Thymus (tissue), 11 donors: ENCODE data around the gene GRIA4. TPM values are rescaled to one million over a fixed set of nuclear protein-coding genes. Genes with fewer than 3 reads are reported as not detected.
"Not testable (repeated sequence)": the region's sequence is repeated elsewhere in the genome, so short reads cannot be mapped to it uniquely, and the experiment has no call there.

Experiments used
- DNase-seq, 9 donors: peaks; one replicate each; pipeline ENCODE4 v3.0.0-alpha.2; 2013; ENCODE audit warnings: low spot score in 9 of 9, low read depth in 6 of 9, missing footprints in 1 of 9
- H3K27ac ChIP-seq, 2 donors: one replicate each; pipeline ENCODE4 v1.5.1; 2013; ENCODE audit warnings: control low read depth in 1 of 2, low read depth in 1 of 2, low read length in 1 of 2, mild to moderate bottlenecking in 1 of 2, moderate library complexity in 1 of 2
- H3K27me3 ChIP-seq, 2 donors: one replicate each; pipeline ENCODE4 v1.5.1; 2013; ENCODE audit warnings: low read length in 1 of 2; ENCODE audit not compliant: control insufficient read depth in 2 of 2, insufficient read depth in 1 of 2
- H3K36me3 ChIP-seq, 2 donors: one replicate each; pipeline ENCODE4 v1.5.1; 2013; ENCODE audit warnings: low read length in 1 of 2, mild to moderate bottlenecking in 1 of 2, moderate library complexity in 1 of 2; ENCODE audit not compliant: control insufficient read depth in 2 of 2, insufficient read depth in 2 of 2
- H3K4me1 ChIP-seq, 2 donors: one replicate each; pipeline ENCODE4 v1.5.1; 2013; ENCODE audit warnings: low read length in 2 of 2; ENCODE audit not compliant: control insufficient read depth in 2 of 2, insufficient read depth in 2 of 2
- H3K4me3 ChIP-seq, 2 donors: one replicate each; pipeline ENCODE4 v1.5.1; 2013; ENCODE audit warnings: low read length in 2 of 2, control low read depth in 1 of 2, mild to moderate bottlenecking in 1 of 2
- H3K9me3 ChIP-seq, 2 donors: one replicate each; pipeline ENCODE4 v1.5.1; 2013; ENCODE audit warnings: low read length in 1 of 2, mild to moderate bottlenecking in 1 of 2; ENCODE audit not compliant: control insufficient read depth in 2 of 2, insufficient read depth in 1 of 2
- WGBS: extraction: QIAGEN DNeasy Blood & Tissue Kit; methylation state at CpG from one replicate; pipeline ENCODE4 v1.1.7; 2013; 5-methylcytosine and 5-hydroxymethylcytosine counted together
- polyA plus RNA-seq: library from polyadenylated mRNA; stranded (reverse); fragments of 200-250 nt; gene quantifications from one replicate; pipeline ENCODE4 v1.2.3, GENCODE V29; 2013
- total RNA-seq: library from RNA; stranded (reverse); fragments of 120-200 nt; gene quantifications from one replicate; pipeline ENCODE4 v1.2.4, GENCODE V29; 2013
- donor health status: healthy.

GRIA4 gene
- total and polyA plus RNA-seq, 2 donors: under 0.01 to 0.14 TPM

GRCh38 chr11:105757107-105757506 lies 147.2 kb downstream of the GRIA4 start:
- WGBS: 88% methylated on average over 6 of the region's 6 CpGs
- H3K36me3 ChIP-seq: no peaks in the 10 kb centered on the region
- H3K9me3 ChIP-seq: no peaks in the 10 kb centered on the region
- no peak overlapping the region for H3K27ac ChIP-seq
- H3K4me1 ChIP-seq: no peaks in the 10 kb centered on the region
- no peak for DNase-seq
- H3K4me3 ChIP-seq: no peak overlapping the region
- no peaks in the 10 kb centered on the region for H3K27me3 ChIP-seq

GRCh38 chr11:105763594-105763993 lies 153.7 kb downstream of the GRIA4 start:
- Histone ChIP-seq H3K4me3 (no peak overlapping the region), H3K36me3 (no peaks in the 10 kb centered on the region), H3K9me3 (no peaks in the 10 kb centered on the region), H3K27ac (no peak overlapping the region), H3K4me1 (no peaks in the 10 kb centered on the region), H3K27me3 (no peaks in the 10 kb centered on the region)
- DNase-seq: no peak
- 91% methylated on average over 2 of the region's 2 CpGs for WGBS

- Histone ChIP-seq H3K4me3 (no peak overlapping the region), H3K9me3 (no peaks in the 10 kb centered on the region), H3K36me3 (no peaks in the 10 kb centered on the region), H3K27ac (no peak overlapping the region), H3K4me1 (no peaks in the 10 kb centered on the region), H3K27me3 (no peaks in the 10 kb centered on the region)
- DNase-seq: no peak
Observed at GRCh38 chr11:105767931-105768330, 158.1 kb downstream of the GRIA4 start.

GRCh38 chr11:105769627-105770026 lies 159.8 kb downstream of the GRIA4 start:
- Histone ChIP-seq H3K9me3 (no peaks in the 10 kb centered on the region), H3K27ac (no peak overlapping the region), H3K36me3 (no peaks in the 10 kb centered on the region), H3K4me3 (no peak overlapping the region), H3K4me1 (no peaks in the 10 kb centered on the region), H3K27me3 (no peaks in the 10 kb centered on the region)
- WGBS: 98% methylated on average over 2 of the region's 2 CpGs
- DNase-seq: no peak

GRCh38 chr11:105773452-105773851 lies 163.6 kb downstream of the GRIA4 start:
- 92% methylated on average over 3 of the region's 3 CpGs for WGBS

GRCh38 chr11:105774899-105775298 lies 165.0 kb downstream of the GRIA4 start:
- no peaks in the 10 kb centered on the region for H3K36me3 ChIP-seq
- H3K27ac ChIP-seq: no peak overlapping the region
- H3K4me3 ChIP-seq: no peak overlapping the region
- DNase-seq: no peak
- no peaks in the 10 kb centered on the region for H3K4me1 ChIP-seq
- no peaks in the 10 kb centered on the region for H3K9me3 ChIP-seq
- no peaks in the 10 kb centered on the region for H3K27me3 ChIP-seq
- WGBS: 82% methylated on average over 4 of the region's 4 CpGs

More at GRCh38 chr11:105773452-105773851, 163.6 kb downstream of the GRIA4 start:
- H3K9me3 ChIP-seq, DNase-seq, H3K27me3 ChIP-seq, H3K27ac ChIP-seq, H3K4me1 ChIP-seq, H3K4me3 ChIP-seq, H3K36me3 ChIP-seq: not testable (repeated sequence)

GRCh38 chr11:105780781-105781525 lies 171.1 kb downstream of the GRIA4 start:
- Histone ChIP-seq H3K36me3 (no peaks in the 10 kb centered on the region), H3K9me3 (no peaks in the 10 kb centered on the region), H3K4me3 (no peak overlapping the region), H3K27ac (no peak overlapping the region), H3K4me1 (no peaks in the 10 kb centered on the region), H3K27me3 (no peaks in the 10 kb centered on the region)
- 80% methylated on average over 3 of the region's 3 CpGs for WGBS
- no peak for DNase-seq

- no peaks in the 10 kb centered on the region for H3K9me3 ChIP-seq
- no peaks in the 10 kb centered on the region for H3K27me3 ChIP-seq
- H3K4me3 ChIP-seq: no peak overlapping the region
- WGBS: 94% methylated on average over 1 of the region's 1 CpG
- H3K36me3 ChIP-seq: no peaks in the 10 kb centered on the region
- H3K4me1 ChIP-seq: no peaks in the 10 kb centered on the region
- no peak for DNase-seq
- no peak overlapping the region for H3K27ac ChIP-seq
Observed at GRCh38 chr11:105781807-105782206, 171.9 kb downstream of the GRIA4 start.

GRCh38 chr11:105783216-105783615 lies 173.3 kb downstream of the GRIA4 start:
- WGBS: 88% methylated on average over 2 of the region's 2 CpGs
- no peaks in the 10 kb centered on the region for H3K36me3 ChIP-seq
- no peaks in the 10 kb centered on the region for H3K4me1 ChIP-seq
- no peaks in the 10 kb centered on the region for H3K27me3 ChIP-seq
- no peak for DNase-seq
- H3K9me3 ChIP-seq: no peaks in the 10 kb centered on the region
- no peak overlapping the region for H3K4me3 ChIP-seq
- no peak overlapping the region for H3K27ac ChIP-seq
